GM10266 (cell line): ENCODE results near the gene CHST9.

Experiments used
- DNase-seq: peaks from one replicate; pipeline ENCODE4 v3.0.0; 2012; ENCODE audit errors: extremely low spot score
- CTCF ChIP-seq: IDR thresholded peaks from 2 replicates; pipeline ENCODE4 v1.5.1; 2012; ENCODE audit warnings: mild to moderate bottlenecking, low read depth; ENCODE audit not compliant: control insufficient read depth, insufficient read depth; ENCODE audit errors: missing control alignments

CHST9 gene

GRCh38 chr18:26902291-26902690 is 282.8 kb downstream of the CHST9 start:
- no peak for DNase-seq
- no peak for TF ChIP-seq CTCF

- no peak for TF ChIP-seq CTCF
- DNase-seq: no peak
Observed at GRCh38 chr18:26901020-26901419, 284.1 kb downstream of the CHST9 start.

- TF ChIP-seq CTCF: no peak
- no peak for DNase-seq
Observed at GRCh38 chr18:26894426-26894825, 290.7 kb downstream of the CHST9 start.

- DNase-seq: no peak
- no peak for TF ChIP-seq CTCF
Observed at GRCh38 chr18:26893996-26894395, 291.1 kb downstream of the CHST9 start.

- TF ChIP-seq CTCF: no peak
Observed at GRCh38 chr18:26888259-26888658, 296.8 kb downstream of the CHST9 start.

GRCh38 chr18:26875040-26875654 is 310.0 kb downstream of the CHST9 start:
- no peak for TF ChIP-seq CTCF
- no peak for DNase-seq

More at GRCh38 chr18:26888259-26888658, 296.8 kb downstream of the CHST9 start:
- no peak for DNase-seq

GRCh38 chr18:26874283-26874682 is 310.8 kb downstream of the CHST9 start:
- DNase-seq: no peak
- no peak for TF ChIP-seq CTCF
